ENCODE data around the gene RABGEF1.

DNA sequence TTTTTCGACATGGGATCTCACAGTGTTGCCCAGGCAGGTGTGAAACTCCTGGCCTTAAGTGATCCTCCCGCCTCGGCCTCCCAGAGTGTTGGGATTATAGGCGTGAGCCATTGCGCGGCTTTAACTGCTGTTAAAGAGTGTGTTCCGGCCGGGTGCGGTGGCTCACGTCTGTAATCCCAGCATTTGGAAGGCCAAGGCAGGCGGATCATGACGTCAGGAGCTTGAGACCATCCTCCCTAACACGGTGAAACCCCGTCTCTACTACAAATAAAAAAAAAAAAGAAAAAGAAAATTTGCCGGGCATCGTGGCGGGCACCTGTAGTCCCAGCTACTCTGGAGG, 1.1 kb downstream of the RABGEF1 start:
- TF ChIP-seq, protein P1, sequence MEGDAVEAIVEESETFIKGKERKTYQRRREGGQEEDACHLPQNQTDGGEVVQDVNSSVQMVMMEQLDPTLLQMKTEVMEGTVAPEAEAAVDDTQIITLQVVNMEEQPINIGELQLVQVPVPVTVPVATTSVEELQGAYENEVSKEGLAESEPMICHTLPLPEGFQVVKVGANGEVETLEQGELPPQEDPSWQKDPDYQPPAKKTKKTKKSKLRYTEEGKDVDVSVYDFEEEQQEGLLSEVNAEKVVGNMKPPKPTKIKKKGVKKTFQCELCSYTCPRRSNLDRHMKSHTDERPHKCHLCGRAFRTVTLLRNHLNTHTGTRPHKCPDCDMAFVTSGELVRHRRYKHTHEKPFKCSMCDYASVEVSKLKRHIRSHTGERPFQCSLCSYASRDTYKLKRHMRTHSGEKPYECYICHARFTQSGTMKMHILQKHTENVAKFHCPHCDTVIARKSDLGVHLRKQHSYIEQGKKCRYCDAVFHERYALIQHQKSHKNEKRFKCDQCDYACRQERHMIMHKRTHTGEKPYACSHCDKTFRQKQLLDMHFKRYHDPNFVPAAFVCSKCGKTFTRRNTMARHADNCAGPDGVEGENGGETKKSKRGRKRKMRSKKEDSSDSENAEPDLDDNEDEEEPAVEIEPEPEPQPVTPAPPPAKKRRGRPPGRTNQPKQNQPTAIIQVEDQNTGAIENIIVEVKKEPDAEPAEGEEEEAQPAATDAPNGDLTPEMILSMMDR (IDR thresholded peaks at IDR 0.05; ENCODE audit: low read depth, low read length), result no peak
- TF ChIP-seq EZH2phosphoT487 (IDR thresholded peaks at IDR 0.05; ENCODE audit: low read depth), result no peak
